Epithelial cell of proximal tubule (primary cell): ENCODE results near the gene ANKRD13C. TPM values are rescaled to one million over a fixed set of nuclear protein-coding genes. Genes with fewer than 3 reads are reported as not detected.

Experiments
- DNase-seq: peaks from one replicate; pipeline ENCODE4 v3.0.0-alpha.2; 2011; ENCODE audit warnings: low read depth
- H3K4me3 ChIP-seq: 2 replicates; pipeline ENCODE4 v1.5.1; 2011; ENCODE audit warnings: low read depth, mild to moderate bottlenecking, low read length
- total RNA-seq: library from RNA; depleted of rRNA; stranded (reverse); fragments of >200 nt; gene quantifications from 2 replicates; pipeline ENCODE4 v1.2.3, GENCODE V29; 2015
- TF ChIP-seq, protein P1 (sequence below): conservative IDR thresholded peaks from 2 replicates; pipeline ENCODE4 v1.5.1; 2012; ENCODE audit warnings: low read depth, mild to moderate bottlenecking, low read length

Gene ANKRD13C
- total RNA-seq, 1 donor from 2014 or later, result 12.7 TPM

DNA sequence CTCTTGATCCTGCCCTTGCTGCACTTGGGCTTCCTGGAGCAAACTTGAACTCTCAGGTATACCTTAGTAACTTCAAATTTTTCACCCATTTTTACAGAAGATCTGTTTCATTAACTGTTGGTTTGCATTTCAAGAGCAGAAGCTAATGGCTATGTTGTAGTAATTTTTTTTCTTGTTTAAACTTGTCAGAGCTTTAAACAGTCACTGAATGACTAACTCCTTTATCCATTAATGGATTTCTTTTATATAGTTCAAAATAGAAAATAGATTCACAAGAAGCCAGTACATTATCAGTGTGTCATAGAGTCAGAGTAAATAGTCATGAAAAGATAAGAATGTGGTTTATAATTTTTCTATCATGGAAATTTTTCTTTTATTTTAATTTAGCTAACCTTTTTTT lies 119.8 kb downstream of the ANKRD13C start:
- TF ChIP-seq, protein P1, sequence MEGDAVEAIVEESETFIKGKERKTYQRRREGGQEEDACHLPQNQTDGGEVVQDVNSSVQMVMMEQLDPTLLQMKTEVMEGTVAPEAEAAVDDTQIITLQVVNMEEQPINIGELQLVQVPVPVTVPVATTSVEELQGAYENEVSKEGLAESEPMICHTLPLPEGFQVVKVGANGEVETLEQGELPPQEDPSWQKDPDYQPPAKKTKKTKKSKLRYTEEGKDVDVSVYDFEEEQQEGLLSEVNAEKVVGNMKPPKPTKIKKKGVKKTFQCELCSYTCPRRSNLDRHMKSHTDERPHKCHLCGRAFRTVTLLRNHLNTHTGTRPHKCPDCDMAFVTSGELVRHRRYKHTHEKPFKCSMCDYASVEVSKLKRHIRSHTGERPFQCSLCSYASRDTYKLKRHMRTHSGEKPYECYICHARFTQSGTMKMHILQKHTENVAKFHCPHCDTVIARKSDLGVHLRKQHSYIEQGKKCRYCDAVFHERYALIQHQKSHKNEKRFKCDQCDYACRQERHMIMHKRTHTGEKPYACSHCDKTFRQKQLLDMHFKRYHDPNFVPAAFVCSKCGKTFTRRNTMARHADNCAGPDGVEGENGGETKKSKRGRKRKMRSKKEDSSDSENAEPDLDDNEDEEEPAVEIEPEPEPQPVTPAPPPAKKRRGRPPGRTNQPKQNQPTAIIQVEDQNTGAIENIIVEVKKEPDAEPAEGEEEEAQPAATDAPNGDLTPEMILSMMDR, result no peak
- no peak overlapping the region for H3K4me3 ChIP-seq
- DNase-seq, result no peak

DNA sequence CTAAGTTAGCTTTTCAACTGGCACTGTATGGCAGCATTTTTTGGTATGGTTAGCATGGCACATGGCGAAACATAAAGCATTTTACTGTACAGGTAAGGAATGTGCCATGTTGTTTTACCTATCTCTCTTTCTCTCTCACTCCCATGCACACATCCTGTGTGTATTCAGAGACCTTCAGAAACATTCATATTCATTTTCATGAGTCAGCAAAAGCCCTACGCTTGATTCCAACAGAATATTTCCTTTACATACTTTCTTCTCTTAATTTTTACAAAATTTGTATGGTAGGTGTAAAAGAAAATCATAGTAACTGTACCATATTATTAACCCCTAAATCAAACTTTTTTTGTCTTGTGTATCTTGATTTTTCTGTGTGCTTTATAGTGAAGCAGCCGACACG lies 123.0 kb downstream of the ANKRD13C start:
- DNase-seq, result no peak
- H3K4me3 ChIP-seq, result no peak overlapping the region
- TF ChIP-seq, protein P1, result no peak

DNA sequence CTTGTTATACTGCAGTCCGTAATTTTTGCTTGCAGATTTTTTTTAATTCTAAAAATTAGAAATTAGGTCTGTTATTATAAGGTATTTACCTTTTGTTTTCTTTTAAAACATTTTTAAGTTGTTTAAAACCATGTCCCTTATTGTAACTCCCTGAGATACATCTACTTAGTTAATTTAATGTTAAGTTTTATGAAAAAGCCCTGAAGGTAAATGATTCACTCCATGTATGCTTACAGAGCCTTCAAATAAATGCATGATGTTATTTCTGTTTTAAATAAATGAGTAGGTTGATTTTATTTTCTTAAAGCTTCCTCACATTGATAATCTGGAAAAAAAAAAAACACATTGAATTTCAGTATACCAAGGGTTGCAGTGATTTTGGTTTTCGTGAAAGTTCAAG lies 125.9 kb downstream of the ANKRD13C start:
- no peak overlapping the region for H3K4me3 ChIP-seq
- no peak for DNase-seq
- TF ChIP-seq, protein P1, result no peak

DNA sequence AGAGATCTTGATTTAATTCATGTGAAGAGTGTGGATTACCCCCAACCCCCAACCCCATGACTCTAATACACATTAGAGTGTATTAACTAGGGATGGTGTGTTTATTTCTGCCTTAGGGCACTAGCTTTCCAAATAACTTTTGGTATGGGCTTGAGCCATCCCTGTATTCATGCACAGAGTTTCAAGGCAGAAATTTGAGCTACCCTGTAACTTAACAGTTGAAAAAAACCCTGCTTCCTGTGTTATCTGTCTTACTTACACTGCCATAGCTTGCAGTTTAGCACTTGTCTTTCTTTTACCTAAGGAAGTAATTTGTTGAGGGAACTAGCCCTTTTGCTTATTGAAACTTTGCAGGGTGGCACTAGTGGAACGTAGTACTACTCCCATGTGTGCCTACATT lies 127.1 kb downstream of the ANKRD13C start:
- H3K4me3 ChIP-seq, result no peak overlapping the region
- DNase-seq, result no peak
- TF ChIP-seq, protein P1, result no peak

DNA sequence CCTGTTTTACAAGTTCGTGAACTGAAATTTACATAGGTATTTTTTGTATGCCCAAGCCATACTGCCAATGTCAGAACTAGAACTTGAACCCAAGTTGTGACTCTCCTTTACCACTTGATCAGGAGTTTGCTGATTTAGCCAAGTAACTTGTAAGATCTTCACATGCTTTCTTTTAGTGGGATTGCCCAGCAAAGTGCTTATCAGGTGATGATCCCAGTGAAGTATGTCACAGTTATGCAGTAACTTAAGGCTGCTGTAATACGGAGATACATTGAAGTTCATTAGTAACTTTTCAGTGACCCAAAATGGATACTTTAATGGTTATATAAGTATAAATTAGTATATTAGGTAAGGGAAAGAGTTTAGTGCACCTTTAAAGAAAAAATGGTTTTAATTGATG lies 129.6 kb downstream of the ANKRD13C start:
- DNase-seq, result no peak
- TF ChIP-seq, protein P1, result no peak
- H3K4me3 ChIP-seq, result no peak overlapping the region

DNA sequence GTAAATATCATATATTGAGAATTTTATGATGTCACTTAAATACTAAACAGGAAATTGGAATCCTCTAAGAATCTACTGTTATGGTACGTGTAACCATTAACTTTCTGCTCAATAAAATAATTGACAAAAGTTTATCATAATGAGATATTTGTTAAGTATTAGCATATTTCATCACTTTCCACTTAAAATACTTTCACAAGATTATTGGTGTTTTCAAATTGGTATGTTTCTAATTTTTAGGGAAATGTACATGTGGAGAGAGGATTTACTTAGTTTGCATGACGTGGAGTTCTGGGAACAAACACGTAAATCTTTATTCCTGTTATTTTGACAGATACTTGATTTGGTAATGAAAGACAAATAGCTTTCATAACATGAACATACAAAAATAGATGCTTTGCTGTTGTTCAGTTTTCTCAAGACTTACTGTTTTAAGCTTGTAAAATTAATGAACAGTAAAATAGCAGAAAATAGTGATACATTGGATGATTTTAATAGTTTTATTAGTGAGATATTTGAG lies 131.7 kb downstream of the ANKRD13C start:
- TF ChIP-seq, protein P1, result no peak
- no peak for DNase-seq
- H3K4me3 ChIP-seq, result peak overlapping the region; percentile 68
